ENCODE measurements around the gene RNF149. TPM values are rescaled to one million over a fixed set of nuclear protein-coding genes. Genes with fewer than 3 reads are reported as not detected.

RNF149 gene
- total and polyA plus RNA-seq, 9 of the 15 experiments (the other 6 are each of a cell fraction or from before 2014, with no cell fraction given) = 9.0 to 31.5 (median 22.8) TPM

DNA sequence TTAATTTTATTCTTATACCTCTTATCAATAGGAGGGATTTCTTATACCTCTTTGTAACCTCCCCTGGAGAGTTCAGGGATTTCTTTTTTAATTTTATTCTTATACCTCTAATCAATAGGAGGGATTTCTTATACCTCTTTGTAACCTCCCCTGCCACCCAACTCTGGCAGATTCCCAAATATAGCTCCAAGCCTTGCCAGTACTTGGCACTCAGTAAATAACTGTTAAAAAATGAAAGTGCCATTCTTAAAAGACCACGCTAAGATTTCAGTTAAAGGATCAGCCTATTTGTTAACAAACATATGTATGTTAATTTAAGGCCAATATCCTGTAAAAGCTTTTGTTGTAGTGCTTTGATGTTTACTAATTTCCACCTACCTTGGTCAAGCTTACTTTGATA is 4.8 kb downstream of the RNF149 start:
- WGBS (ENCODE audit: insufficient coverage, low coverage, missing lambda C conversion rate) = 95% methylated on average over 1 of the region's 1 CpG
- no TSS peak for BruUV-seq (replicated peaks)
- TF ChIP-seq, protein P1, sequence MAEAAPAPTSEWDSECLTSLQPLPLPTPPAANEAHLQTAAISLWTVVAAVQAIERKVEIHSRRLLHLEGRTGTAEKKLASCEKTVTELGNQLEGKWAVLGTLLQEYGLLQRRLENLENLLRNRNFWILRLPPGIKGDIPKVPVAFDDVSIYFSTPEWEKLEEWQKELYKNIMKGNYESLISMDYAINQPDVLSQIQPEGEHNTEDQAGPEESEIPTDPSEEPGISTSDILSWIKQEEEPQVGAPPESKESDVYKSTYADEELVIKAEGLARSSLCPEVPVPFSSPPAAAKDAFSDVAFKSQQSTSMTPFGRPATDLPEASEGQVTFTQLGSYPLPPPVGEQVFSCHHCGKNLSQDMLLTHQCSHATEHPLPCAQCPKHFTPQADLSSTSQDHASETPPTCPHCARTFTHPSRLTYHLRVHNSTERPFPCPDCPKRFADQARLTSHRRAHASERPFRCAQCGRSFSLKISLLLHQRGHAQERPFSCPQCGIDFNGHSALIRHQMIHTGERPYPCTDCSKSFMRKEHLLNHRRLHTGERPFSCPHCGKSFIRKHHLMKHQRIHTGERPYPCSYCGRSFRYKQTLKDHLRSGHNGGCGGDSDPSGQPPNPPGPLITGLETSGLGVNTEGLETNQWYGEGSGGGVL (CRISPR knock-in tag; IDR thresholded peaks at IDR 0.05) = no peak
- TF ChIP-seq CBFB (CRISPR knock-in tag; IDR thresholded peaks at IDR 0.05) (no peak), E2F1 (CRISPR knock-in tag; IDR thresholded peaks at IDR 0.05) (no peak), CHAMP1 (IDR thresholded peaks at IDR 0.05) (no peak), ZBTB2 (IDR thresholded peaks at IDR 0.05) (no peak), ZNF592 (IDR thresholded peaks at IDR 0.05) (no peak), NR4A1 (CRISPR knock-in tag; IDR thresholded peaks at IDR 0.05) (no peak), NR4A1 (tag; IDR thresholded peaks at IDR 0.05) (no peak)
- ChIA-PET CTCF (ENCODE audit: low intra/inter-chr PET ratio) (no interaction called here), POLR2A (no interaction called here)
- peaks cover 12 to 21% of the 10 kb centered on the region in 2 experiments; a peak in 4 of 5 replicates for H3K4me1 ChIP-seq (replicated peaks in 1 of 2; ENCODE audit: control insufficient read depth in 2 of 2, insufficient read depth in 2 of 2, low read length in 2 of 2)
- peaks cover 30% of the 10 kb centered on the region for H4K20me1 ChIP-seq (replicated peaks; ENCODE audit: control insufficient read depth, insufficient read depth, low read length)
- no peak overlapping the region for H3K27ac ChIP-seq (ENCODE audit: extremely low read depth, low read depth, low read length)
- DNase-seq (ENCODE audit: extremely low read depth in 1 of 4, low spot score in 3 of 4) (no peak), FAIRE-seq (no peak), ATAC-seq (no peak)
- H3K4me3 ChIP-seq = no peak overlapping the region
- no peak overlapping the region for H2AFZ ChIP-seq (ENCODE audit: low read depth, low read length)
- H3K4me2 ChIP-seq (ENCODE audit: insufficient read depth, low read length) = no peak overlapping the region
- H3K27me3 ChIP-seq (ENCODE audit: control insufficient read depth in 2 of 2, insufficient read depth in 2 of 2, low read length in 2 of 2) = no peaks in the 10 kb centered on the region
- no peak overlapping the region for H3K9ac ChIP-seq (ENCODE audit: insufficient read depth in 1 of 2, low read depth in 2 of 2, low read length in 2 of 2)
- peaks cover 99% of the 10 kb centered on the region for H3K79me2 ChIP-seq (ENCODE audit: control insufficient read depth, insufficient read depth, low read length)
- intact Hi-C loops (cut with micrococcal nuclease) (no loop called here), in situ Hi-C loops (cut with MboI) (no loop called here)
- no peaks in the 10 kb centered on the region for H3K9me1 ChIP-seq (ENCODE audit: control insufficient read depth, insufficient read depth, low read length)
- peaks cover 48% of the 10 kb centered on the region for H3K36me3 ChIP-seq (ENCODE audit: control insufficient read depth, insufficient read depth, low read length)
- H3K9me3 ChIP-seq (replicated peaks; ENCODE audit: control insufficient read depth, insufficient read depth, low read depth, low read length) = no peaks in the 10 kb centered on the region
